Measurements from ENCODE around the gene SLC1A7.

SLC1A7 gene

GRCh38 chr1:53062708-53063591 lies 79.5 kb downstream of the SLC1A7 start:
- no peak for DNase-seq (ENCODE audit: extremely low read depth in 1 of 2, low read depth in 1 of 2)

- DNase-seq (ENCODE audit: extremely low read depth in 1 of 2, low read depth in 1 of 2) = no peak
These were observed 80.4 kb downstream of the SLC1A7 start, which contains the start of gene PODN for GRCh38 chr1:53061859-53062707. TSS of gene PODN (plus strand) at chr1:53062213. CDS start at chr1:53069856, 7,643 bp downstream.

GRCh38 chr1:53061123-53061858 lies 81.1 kb downstream of the SLC1A7 start:
- DNase-seq (ENCODE audit: extremely low read depth in 1 of 2, low read depth in 1 of 2) = no peak

- DNase-seq (ENCODE audit: extremely low read depth in 1 of 2, low read depth in 1 of 2) = no peak
These were observed 81.9 kb downstream of the SLC1A7 start for GRCh38 chr1:53060579-53060978.

GRCh38 chr1:53057127-53057526 lies 85.3 kb downstream of the SLC1A7 start:
- no peak for DNase-seq (ENCODE audit: extremely low read depth in 1 of 2, low read depth in 1 of 2)

- DNase-seq (ENCODE audit: extremely low read depth in 1 of 2, low read depth in 1 of 2) = no peak
These were observed 90.8 kb downstream of the SLC1A7 start for GRCh38 chr1:53051676-53052075.

GRCh38 chr1:53050310-53050709 lies 92.1 kb downstream of the SLC1A7 start:
- DNase-seq (ENCODE audit: extremely low read depth in 1 of 2, low read depth in 1 of 2) = no peak

- no peak for DNase-seq (ENCODE audit: extremely low read depth in 1 of 2, low read depth in 1 of 2)
These were observed 92.9 kb downstream of the SLC1A7 start for GRCh38 chr1:53049574-53049967.

GRCh38 chr1:53048960-53049573 lies 93.4 kb downstream of the SLC1A7 start:
- no peak for DNase-seq (ENCODE audit: extremely low read depth in 1 of 2, low read depth in 1 of 2)

- no peak for DNase-seq (ENCODE audit: extremely low read depth in 1 of 2, low read depth in 1 of 2)
These were observed 94.4 kb downstream of the SLC1A7 start for GRCh38 chr1:53047737-53048736.

GRCh38 chr1:53046930-53047329 lies 95.5 kb downstream of the SLC1A7 start:
- no peak for DNase-seq (ENCODE audit: extremely low read depth in 1 of 2, low read depth in 1 of 2)

GRCh38 chr1:53044926-53045325 lies 97.5 kb downstream of the SLC1A7 start:
- no peak for DNase-seq (ENCODE audit: extremely low read depth in 1 of 2, low read depth in 1 of 2)

GRCh38 chr1:53043271-53043670 lies 99.2 kb downstream of the SLC1A7 start:
- DNase-seq (ENCODE audit: extremely low read depth in 1 of 2, low read depth in 1 of 2) = no peak

GRCh38 chr1:53038566-53038965 lies 103.9 kb downstream of the SLC1A7 start:
- DNase-seq (ENCODE audit: extremely low read depth in 1 of 2, low read depth in 1 of 2) = no peak

Data from activated CD8-positive, alpha-beta memory T cell treated with anti-CD3 and anti-CD28 coated beads for 1 hour (primary cell).